ENCODE data around the gene CCNE1. TPM values are rescaled to one million over a fixed set of nuclear protein-coding genes. Genes with fewer than 3 reads are reported as not detected.

CCNE1 gene
- total RNA-seq, 2 donors from 2014 or later: 33.3 to 34.9 TPM

DNA sequence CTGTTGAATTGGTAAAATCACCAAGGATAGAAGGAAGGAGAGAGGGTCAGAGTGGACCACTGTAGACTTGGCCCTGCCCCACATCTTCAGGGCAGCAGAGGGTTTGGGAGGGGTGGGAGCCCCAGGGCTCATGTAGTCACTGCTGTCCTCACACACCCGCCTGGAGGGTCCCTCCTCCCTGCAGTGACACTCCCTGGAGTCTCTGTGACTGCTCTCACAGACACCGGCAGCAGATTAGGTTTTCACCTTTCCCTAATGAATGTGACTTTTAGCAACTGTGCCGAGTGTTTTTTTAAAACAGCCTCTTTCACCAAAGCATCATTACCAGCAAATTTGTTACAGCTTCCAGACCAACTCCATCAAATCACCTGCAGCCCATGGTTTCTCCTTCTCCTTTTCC lies 45.7 kb upstream of the CCNE1 start:
- H3K4me3 ChIP-seq (ENCODE audit: low read length): no peak overlapping the region
- no peaks in the 10 kb centered on the region for H3K9me3 ChIP-seq (ENCODE audit: control insufficient read depth, low read length)
- H3K27me3 ChIP-seq (ENCODE audit: control insufficient read depth, insufficient read depth, low read length, poor library complexity, severe bottlenecking): no peaks in the 10 kb centered on the region
- H3K9me3 Mint-ChIP-seq: no peaks in the 10 kb centered on the region
- no peak for DNase-seq
- H3K36me3 ChIP-seq (ENCODE audit: control insufficient read depth, insufficient read depth, low read length): no peaks in the 10 kb centered on the region
- no peak for TF ChIP-seq CTCF (conservative IDR thresholded peaks at IDR 0.05)
- H3K27me3 Mint-ChIP-seq (ENCODE audit: insufficient read depth): peaks cover 1% of the 10 kb centered on the region
- H3K4me1 Mint-ChIP-seq: no peaks in the 10 kb centered on the region
- H3K9ac ChIP-seq (ENCODE audit: extremely low read depth, low read length, poor library complexity, severe bottlenecking): no peak overlapping the region
- H3K4me3 Mint-ChIP-seq: no peak overlapping the region
- H3K36me3 Mint-ChIP-seq (ENCODE audit: low read depth): no peaks in the 10 kb centered on the region
- H3K27ac ChIP-seq (ENCODE audit: low read depth, low read length): no peak overlapping the region
- no peaks in the 10 kb centered on the region for H3K4me1 ChIP-seq (ENCODE audit: control insufficient read depth, insufficient read depth, low read length)
- no peak overlapping the region for H3K27ac Mint-ChIP-seq
- WGBS, 2 experiments (ENCODE audit: insufficient coverage in 1 of 2, insufficient read length in 1 of 2): 80 to 82% methylated on average over 2 to 3 of the region's 3 CpGs

GRCh38 chr19:29767039-29767735 lies 44.6 kb upstream of the CCNE1 start:
- WGBS, 2 experiments (ENCODE audit: insufficient coverage in 1 of 2, insufficient read length in 1 of 2): 73 to 83% methylated on average over 6 to 8 of the region's 8 CpGs

GRCh38 chr19:29768166-29768565 lies 43.6 kb upstream of the CCNE1 start:
- Histone ChIP-seq H3K9me3 (ENCODE audit: control insufficient read depth, low read length) (no peaks in the 10 kb centered on the region), H3K4me1 (ENCODE audit: control insufficient read depth, insufficient read depth, low read length) (no peaks in the 10 kb centered on the region), H3K9ac (ENCODE audit: extremely low read depth, low read length, poor library complexity, severe bottlenecking) (no peak overlapping the region), H3K4me3 (ENCODE audit: low read length) (no peak overlapping the region), H3K27me3 (ENCODE audit: control insufficient read depth, insufficient read depth, low read length, poor library complexity, severe bottlenecking) (no peaks in the 10 kb centered on the region), H3K36me3 (ENCODE audit: control insufficient read depth, insufficient read depth, low read length) (no peaks in the 10 kb centered on the region), H3K27ac (ENCODE audit: low read depth, low read length) (no peak overlapping the region)
- no peak for DNase-seq
- no peak overlapping the region for H3K4me3 Mint-ChIP-seq
- H3K4me1 Mint-ChIP-seq: peaks cover 5% of the 10 kb centered on the region
- 93% methylated on average over 2 to 10 of the region's 10 CpGs for WGBS, 2 experiments (ENCODE audit: insufficient coverage in 1 of 2, insufficient read length in 1 of 2)
- TF ChIP-seq CTCF (conservative IDR thresholded peaks at IDR 0.05): no peak
- H3K9me3 Mint-ChIP-seq: no peaks in the 10 kb centered on the region
- no peaks in the 10 kb centered on the region for H3K36me3 Mint-ChIP-seq (ENCODE audit: low read depth)
- no peak overlapping the region for H3K27ac Mint-ChIP-seq
- peaks cover 1% of the 10 kb centered on the region for H3K27me3 Mint-ChIP-seq (ENCODE audit: insufficient read depth)

More at GRCh38 chr19:29767039-29767735, 44.6 kb upstream of the CCNE1 start:
- H3K27ac Mint-ChIP-seq: no peak overlapping the region
- peaks cover 5% of the 10 kb centered on the region for H3K4me1 Mint-ChIP-seq
- Histone ChIP-seq H3K27ac (ENCODE audit: low read depth, low read length) (no peak overlapping the region), H3K9me3 (ENCODE audit: control insufficient read depth, low read length) (no peaks in the 10 kb centered on the region), H3K36me3 (ENCODE audit: control insufficient read depth, insufficient read depth, low read length) (no peaks in the 10 kb centered on the region), H3K27me3 (ENCODE audit: control insufficient read depth, insufficient read depth, low read length, poor library complexity, severe bottlenecking) (no peaks in the 10 kb centered on the region), H3K4me3 (ENCODE audit: low read length) (no peak overlapping the region), H3K4me1 (ENCODE audit: control insufficient read depth, insufficient read depth, low read length) (no peaks in the 10 kb centered on the region), H3K9ac (ENCODE audit: extremely low read depth, low read length, poor library complexity, severe bottlenecking) (no peak overlapping the region)
- no peak for TF ChIP-seq CTCF (conservative IDR thresholded peaks at IDR 0.05)
- peaks cover 1% of the 10 kb centered on the region for H3K27me3 Mint-ChIP-seq (ENCODE audit: insufficient read depth)
- H3K36me3 Mint-ChIP-seq (ENCODE audit: low read depth): no peaks in the 10 kb centered on the region
- DNase-seq: no peak
- no peaks in the 10 kb centered on the region for H3K9me3 Mint-ChIP-seq
- H3K4me3 Mint-ChIP-seq: no peak overlapping the region

Data from endodermal cell (in vitro differentiated cells).